SU-DHL-6 (cell line): ENCODE data around the gene CORO1C.

Experiments
- EZH2phosphoT487 ChIP-seq: fragments of 200-600 bp; sonication (generic), shearing (Covaris generic); conservative IDR thresholded peaks from 2 replicates; pipeline ENCODE4 v1.6.1; 2018; ENCODE audit warnings: mild to moderate bottlenecking, antibody characterized with exemption, low read length, moderate library complexity, mixed read lengths
- TF ChIP-seq, protein P1 (sequence below): fragments of 200-600 bp; sonication (generic); IDR thresholded peaks from one replicate; pipeline ENCODE4 v1.5.1; 2017; ENCODE audit warnings: antibody characterized with exemption, mild to moderate bottlenecking, low read length, moderate library complexity; ENCODE audit not compliant: insufficient read depth, poor library complexity, severe bottlenecking

DNA sequence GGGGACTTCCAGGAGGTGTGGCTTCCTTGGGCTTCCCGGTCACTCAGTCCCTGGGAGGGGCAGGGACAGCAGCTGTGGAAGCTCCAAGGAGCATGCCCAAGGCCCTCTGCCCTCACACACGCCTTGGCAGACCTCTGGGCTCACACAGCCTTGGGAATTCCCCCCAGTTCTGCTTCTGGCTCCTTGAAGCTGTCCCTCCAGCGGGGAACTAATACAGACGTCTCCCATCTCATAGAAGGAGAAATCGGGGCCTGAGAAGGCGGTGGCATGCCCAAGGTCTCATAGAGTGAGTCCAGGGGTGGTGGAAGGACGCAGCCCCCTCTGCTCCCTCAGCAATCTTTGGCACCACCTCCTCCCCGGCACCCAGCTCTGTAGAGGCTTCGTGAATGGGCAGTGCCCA lies 117.8 kb downstream of the CORO1C start:
- TF ChIP-seq, protein P1, sequence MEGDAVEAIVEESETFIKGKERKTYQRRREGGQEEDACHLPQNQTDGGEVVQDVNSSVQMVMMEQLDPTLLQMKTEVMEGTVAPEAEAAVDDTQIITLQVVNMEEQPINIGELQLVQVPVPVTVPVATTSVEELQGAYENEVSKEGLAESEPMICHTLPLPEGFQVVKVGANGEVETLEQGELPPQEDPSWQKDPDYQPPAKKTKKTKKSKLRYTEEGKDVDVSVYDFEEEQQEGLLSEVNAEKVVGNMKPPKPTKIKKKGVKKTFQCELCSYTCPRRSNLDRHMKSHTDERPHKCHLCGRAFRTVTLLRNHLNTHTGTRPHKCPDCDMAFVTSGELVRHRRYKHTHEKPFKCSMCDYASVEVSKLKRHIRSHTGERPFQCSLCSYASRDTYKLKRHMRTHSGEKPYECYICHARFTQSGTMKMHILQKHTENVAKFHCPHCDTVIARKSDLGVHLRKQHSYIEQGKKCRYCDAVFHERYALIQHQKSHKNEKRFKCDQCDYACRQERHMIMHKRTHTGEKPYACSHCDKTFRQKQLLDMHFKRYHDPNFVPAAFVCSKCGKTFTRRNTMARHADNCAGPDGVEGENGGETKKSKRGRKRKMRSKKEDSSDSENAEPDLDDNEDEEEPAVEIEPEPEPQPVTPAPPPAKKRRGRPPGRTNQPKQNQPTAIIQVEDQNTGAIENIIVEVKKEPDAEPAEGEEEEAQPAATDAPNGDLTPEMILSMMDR, result no peak
- TF ChIP-seq EZH2phosphoT487, result no peak
